AG10803 (cell line): ENCODE measurements around the gene SERPINF2.

Experiments used
- DNase-seq: peaks from one replicate; pipeline ENCODE4 v3.0.0; 2010; ENCODE audit warnings: low read depth
- H3K4me3 ChIP-seq: 2 replicates; pipeline ENCODE4 v1.5.1; 2011; ENCODE audit warnings: mild to moderate bottlenecking, low read length, control low read depth
- CTCF ChIP-seq: conservative IDR thresholded peaks from 2 replicates; pipeline ENCODE4 v1.5.1; 2011; ENCODE audit warnings: mild to moderate bottlenecking, low read length, control low read depth, inconsistent platforms

The SERPINF2 gene

GRCh38 chr17:1800240-1800639 lies 57.6 kb downstream of the SERPINF2 start:
- no peak for TF ChIP-seq CTCF
- H3K4me3 ChIP-seq, result no peak overlapping the region
- DNase-seq, result no peak

- no peak for DNase-seq
- no peak overlapping the region for H3K4me3 ChIP-seq
- no peak for TF ChIP-seq CTCF
Measured at GRCh38 chr17:1800712-1801111, 58.0 kb downstream of the SERPINF2 start.

GRCh38 chr17:1802429-1802828 lies 59.8 kb downstream of the SERPINF2 start:
- TF ChIP-seq CTCF, result no peak
- DNase-seq, result no peak
- H3K4me3 ChIP-seq, result no peak overlapping the region

- H3K4me3 ChIP-seq, result no peak overlapping the region
- no peak for TF ChIP-seq CTCF
- DNase-seq, result no peak
Measured at GRCh38 chr17:1803280-1803679, 60.6 kb downstream of the SERPINF2 start.
